Measurements from ENCODE around the gene PTTG1IP2. TPM values are rescaled to one million over a fixed set of nuclear protein-coding genes. Genes with fewer than 3 reads are reported as not detected.

PTTG1IP2 gene
- total and polyA plus RNA-seq, 9 of the 15 experiments (the other 6 are each of a cell fraction or from before 2014, with no cell fraction given): not detected

GRCh38 chr7:90445633-90446032 is 23.8 kb upstream of the PTTG1IP2 start:
- Histone ChIP-seq H3K9me1 (ENCODE audit: control insufficient read depth, insufficient read depth, low read length) (no peaks in the 10 kb centered on the region), H3K4me2 (ENCODE audit: insufficient read depth, low read length) (no peak overlapping the region), H3K27ac (ENCODE audit: extremely low read depth, low read depth, low read length) (no peak overlapping the region), H3K9me3 (replicated peaks; ENCODE audit: control insufficient read depth, insufficient read depth, low read depth, low read length) (no peaks in the 10 kb centered on the region), H3K36me3 (ENCODE audit: control insufficient read depth, insufficient read depth, low read length) (no peaks in the 10 kb centered on the region), H3K27me3 (ENCODE audit: control insufficient read depth in 2 of 2, insufficient read depth in 2 of 2, low read length in 2 of 2) (no peaks in the 10 kb centered on the region), H2AFZ (ENCODE audit: low read depth, low read length) (no peak overlapping the region), H3K4me1 (replicated peaks in 1 of 2; ENCODE audit: control insufficient read depth in 2 of 2, insufficient read depth in 2 of 2, low read length in 2 of 2) (no peaks in the 10 kb centered on the region), H3K4me3 (no peak overlapping the region), H3K79me2 (ENCODE audit: control insufficient read depth, insufficient read depth, low read length) (no peaks in the 10 kb centered on the region), H4K20me1 (replicated peaks; ENCODE audit: control insufficient read depth, insufficient read depth, low read length) (no peaks in the 10 kb centered on the region), H3K9ac (ENCODE audit: insufficient read depth in 1 of 2, low read depth in 2 of 2, low read length in 2 of 2) (no peak overlapping the region)
- TF ChIP-seq BACH1 (tag; IDR thresholded peaks at IDR 0.05): no peak
- no peak for TF ChIP-seq EP400 (IDR thresholded peaks at IDR 0.05)
- no peak for TF ChIP-seq THRAP3 (IDR thresholded peaks at IDR 0.05; ENCODE audit: borderline replicate concordance)
- no peak for TF ChIP-seq BHLHE40 (IDR thresholded peaks at IDR 0.05; ENCODE audit: low read length)
- TF ChIP-seq ESRRB (CRISPR knock-in tag; IDR thresholded peaks at IDR 0.05; ENCODE audit: borderline replicate concordance): no peak
- no peak for TF ChIP-seq ZNF444 (CRISPR knock-in tag; IDR thresholded peaks at IDR 0.05)
- no peak for TF ChIP-seq TARDBP (IDR thresholded peaks at IDR 0.05)
- TF ChIP-seq CC2D1A (IDR thresholded peaks at IDR 0.05): no peak
- TF ChIP-seq POLR2AphosphoS2 (IDR thresholded peaks at IDR 0.05; ENCODE audit: low read length): no peak
- FAIRE-seq: no peak
- POLR2A ChIA-PET: no interaction called here
- intact Hi-C loops (cut with micrococcal nuclease) (no loop called here), in situ Hi-C loops (cut with MboI) (no loop called here)
- no peak for ATAC-seq
- DNase-seq (ENCODE audit: extremely low read depth in 1 of 4, low spot score in 3 of 4): no peak
- no TSS peak for BruUV-seq (replicated peaks)
- WGBS (ENCODE audit: insufficient coverage, low coverage, missing lambda C conversion rate): 0% methylated on average over 2 of the region's 2 CpGs
- CTCF ChIA-PET (ENCODE audit: low intra/inter-chr PET ratio): no interaction called here
